T-helper 2 cell treated with Interferon-gamma antibody and Interleukin-4, amounts not matched to agents 100 ng/mL and 5 ng/mL, for 36 hours (primary cell): Measurements from ENCODE around the gene TRIOBP. TPM values are rescaled to one million over a fixed set of nuclear protein-coding genes. Genes with fewer than 3 reads are reported as not detected.
"Not testable (repeated sequence)": the region's sequence is repeated elsewhere in the genome, so short reads cannot be mapped to it uniquely, and the experiment has no call there.

Experiments
- intact Hi-C: fragments of 100-400 bp; cut with micrococcal nuclease; formaldehyde crosslinking; loops from one replicate; pipeline ENCODE4 v1.15.1; 2023
- total RNA-seq: library from RNA; stranded (reverse); gene quantifications from 2 replicates; pipeline ENCODE4 v1.2.3, GENCODE V29; 2022

Gene TRIOBP
- 48.6 and 49.3 TPM in 2 replicates for total RNA-seq

DNA sequence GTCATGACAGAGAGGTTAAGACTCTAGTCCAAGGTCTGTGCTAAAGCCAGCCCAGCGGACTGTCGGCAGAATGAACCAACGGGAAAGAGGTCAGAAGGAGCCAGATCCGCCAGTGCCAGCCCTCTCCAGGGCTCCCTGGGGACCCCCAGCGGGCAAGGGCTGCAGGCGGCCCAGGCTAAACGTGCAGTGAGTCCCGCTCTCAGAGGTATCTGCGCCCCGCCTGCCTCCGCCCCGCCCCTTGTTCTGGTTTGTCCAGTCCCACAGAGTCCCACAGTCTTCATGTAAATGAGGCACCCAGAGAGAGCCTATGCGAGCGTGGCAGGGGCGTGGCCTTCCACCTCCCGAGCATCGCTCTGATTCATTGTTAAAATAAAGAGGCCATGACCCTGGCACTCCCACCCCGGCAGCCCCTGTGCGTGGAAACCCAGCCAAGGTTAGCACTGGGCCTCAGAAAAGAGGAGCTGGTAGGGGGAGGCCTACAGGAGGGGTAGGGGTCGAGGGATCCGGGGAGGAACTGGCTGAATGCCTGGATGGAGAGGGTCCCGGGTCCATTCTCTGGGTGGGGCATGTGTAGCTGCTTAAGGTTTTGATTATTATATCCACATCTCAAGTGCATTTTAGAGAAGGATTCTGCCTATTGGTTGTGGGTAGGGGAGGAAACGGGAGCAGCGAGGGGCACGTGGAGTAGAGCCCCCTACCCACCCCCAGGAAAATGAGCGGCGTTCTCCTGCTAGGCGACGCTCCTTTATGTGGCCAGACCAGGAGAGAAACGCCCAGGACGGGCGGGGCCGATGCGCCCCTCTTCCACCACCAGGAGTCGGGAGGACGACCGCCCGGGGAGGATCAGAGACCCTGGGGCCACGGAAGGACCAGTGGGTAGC lies at the start of gene TRIOBP:
TSS of gene TRIOBP (plus strand) at position 392 of the 881 bp plus-strand sequence. CDS start 4,318 bp downstream, outside the sequence.
- intact Hi-C loops: loop anchor here (1.0 to 10.0 kb wide), 2 partner anchors 11 to 48 kb away; partner anchors contain the start of gene NOL12

DNA sequence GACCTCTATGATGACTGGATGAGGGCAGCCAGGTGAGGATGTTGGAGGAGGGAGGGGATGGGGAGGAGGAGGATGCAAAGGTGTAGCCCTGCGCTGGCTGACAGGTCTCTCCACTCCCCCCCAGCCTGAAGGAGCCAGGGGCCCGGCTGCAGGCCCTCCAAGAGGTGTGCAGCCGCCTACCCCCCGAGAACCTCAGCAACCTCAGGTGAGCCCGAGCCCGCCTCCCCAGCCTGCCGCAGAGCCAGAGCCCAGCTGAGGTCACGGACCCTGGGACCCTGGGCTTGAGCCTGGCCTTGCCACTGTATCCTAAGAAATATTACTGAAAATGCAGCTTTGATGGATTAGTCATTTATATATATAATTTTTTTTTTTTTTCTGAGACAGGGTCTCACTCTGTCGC lies 49.5 kb upstream of the TRIOBP start:
- intact Hi-C loops: no loop called here

GRCh38 chr22:37647928-37648327 lies 48.9 kb upstream of the TRIOBP start:
- intact Hi-C loops: no loop called here

DNA sequence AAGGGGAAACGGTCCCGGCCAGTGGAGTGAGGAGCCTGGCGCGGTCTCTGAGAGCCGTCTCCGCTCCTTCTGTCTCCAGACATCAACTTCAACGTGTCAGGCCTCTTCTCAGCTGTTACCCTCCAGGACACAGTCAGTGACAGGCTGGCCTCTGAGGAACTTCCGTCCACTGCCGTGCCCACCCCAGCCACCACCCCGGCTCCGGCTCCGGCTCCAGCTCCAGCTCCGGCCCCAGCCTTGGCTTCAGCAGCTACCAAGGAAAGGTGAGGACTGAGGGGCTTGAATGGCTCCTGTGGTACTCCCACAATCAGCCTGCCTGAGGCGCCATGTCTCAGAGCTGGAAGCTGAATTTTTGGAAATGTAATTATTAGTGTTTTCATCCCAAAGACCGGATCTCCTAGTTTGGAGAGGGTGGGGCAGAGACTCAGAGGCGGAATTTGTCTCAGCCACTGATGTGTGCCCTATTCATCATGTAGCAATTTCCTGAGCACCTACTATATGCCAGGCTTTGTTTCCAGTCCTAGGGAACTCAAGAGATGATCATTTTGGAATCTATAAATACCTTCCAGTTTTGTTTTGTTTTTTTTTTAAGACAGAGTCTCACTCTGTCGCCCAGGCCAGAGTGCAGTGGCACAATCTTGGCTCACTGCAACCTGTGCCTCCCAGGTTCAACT lies 46.2 kb upstream of the TRIOBP start:
- intact Hi-C loops: no loop called here

DNA sequence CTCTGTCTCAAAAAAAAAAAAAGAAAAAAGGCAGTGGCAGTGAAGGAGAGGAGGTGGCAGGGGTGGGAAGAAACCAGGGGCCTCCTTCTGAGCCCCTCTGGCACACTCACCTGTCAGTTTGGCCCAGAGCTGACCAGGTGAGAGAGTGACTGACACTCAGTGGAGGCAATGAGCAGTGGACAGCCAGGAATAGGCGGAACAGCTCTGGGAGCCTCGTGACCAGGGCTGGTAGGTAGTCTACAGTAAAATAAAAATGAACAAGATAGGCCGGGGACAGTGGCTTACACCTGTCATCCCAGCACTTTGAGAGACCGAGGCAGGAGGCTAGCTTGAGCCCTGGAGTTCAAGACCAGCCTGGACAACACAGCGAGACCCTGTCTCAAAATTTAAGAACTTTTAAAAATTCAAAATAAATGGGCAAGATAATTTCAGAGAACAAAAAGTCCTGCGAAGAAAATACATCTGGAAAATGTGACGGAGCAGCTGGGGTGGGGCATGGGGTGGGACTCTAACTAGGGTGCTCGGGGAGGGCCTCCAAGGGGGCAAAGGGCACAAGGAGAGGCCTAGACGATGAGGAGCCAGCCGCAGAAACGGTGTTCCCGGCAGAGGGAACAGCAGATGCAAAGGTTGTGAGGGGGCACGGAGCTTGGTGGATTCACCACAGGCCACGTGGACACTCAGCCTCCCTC lies 42.1 kb upstream of the TRIOBP start:
- intact Hi-C loops: no loop called here

DNA sequence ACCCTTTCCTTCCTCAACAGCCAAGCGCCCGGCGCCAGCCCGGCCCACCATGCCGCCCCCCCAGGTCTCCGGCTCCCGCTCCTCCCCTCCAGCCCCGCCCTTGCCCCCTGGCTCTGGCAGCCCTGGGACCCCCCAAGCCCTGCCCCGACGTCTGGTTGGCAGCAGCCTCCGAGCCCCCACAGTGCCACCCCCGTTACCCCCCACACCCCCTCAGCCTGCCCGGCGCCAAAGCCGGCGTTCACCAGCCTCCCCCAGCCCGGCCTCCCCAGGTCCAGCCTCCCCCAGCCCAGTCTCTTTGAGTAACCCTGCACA lies 41.6 kb upstream of the TRIOBP start:
- intact Hi-C loops: no loop called here

DNA sequence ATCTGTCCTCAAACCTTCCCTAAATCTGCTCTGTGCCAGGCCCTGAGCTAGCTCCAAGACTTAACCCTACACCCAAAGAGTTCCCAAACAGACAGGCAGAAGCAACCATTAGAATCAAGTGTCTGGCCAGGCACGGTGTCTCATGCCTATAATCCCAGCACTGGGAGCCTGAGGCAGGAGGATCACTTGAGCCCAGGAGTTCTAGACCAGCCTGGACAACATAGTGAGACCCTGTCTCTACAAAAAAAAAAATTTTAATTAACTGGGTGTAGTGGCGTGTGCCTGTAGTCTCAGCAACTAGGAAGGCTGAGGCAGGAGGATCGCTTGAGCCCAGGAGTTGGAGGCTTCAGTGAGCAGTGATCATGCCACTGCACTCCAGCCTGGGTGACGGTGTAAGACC lies 40.3 kb upstream of the TRIOBP start:
- intact Hi-C loops: not testable (repeated sequence)

DNA sequence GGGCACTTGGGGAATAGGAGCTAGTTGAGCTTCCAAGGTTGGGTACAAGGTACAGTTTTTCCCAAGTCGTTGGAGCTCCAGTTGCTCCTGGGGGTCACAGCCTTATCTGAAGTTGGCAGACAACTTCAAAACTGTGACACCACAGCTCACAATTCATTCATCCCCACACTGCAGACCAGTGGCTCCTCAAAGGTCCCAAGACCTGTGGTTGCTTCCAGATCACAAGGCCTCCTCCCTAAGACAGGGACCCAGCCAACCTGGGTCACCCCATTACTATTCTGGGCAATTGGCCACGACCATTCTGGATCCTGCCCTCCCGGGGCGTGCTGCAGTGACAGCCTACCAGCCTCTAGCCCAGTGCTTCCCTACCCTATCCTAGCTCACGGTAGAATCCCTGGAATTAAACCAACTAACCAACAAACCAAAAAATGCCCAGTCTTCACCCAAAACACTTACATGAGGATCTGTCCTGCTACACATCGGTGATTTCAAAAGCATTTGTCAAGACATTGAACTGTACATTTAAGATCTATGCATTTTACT lies 39.2 kb upstream of the TRIOBP start:
- intact Hi-C loops: loop anchor here (1.0 kb wide), 2 partner anchors 14 to 20 kb away; no protein-coding TSS in a partner anchor

GRCh38 chr22:37658133-37659065 lies 38.4 kb upstream of the TRIOBP start, which contains the start of gene PDXP:
TSS of gene PDXP (plus strand) at chr22:37658723. CDS start at chr22:37658783, 60 bp downstream.
- intact Hi-C loops: loop anchor here (1.0 kb wide), 2 partner anchors 15 to 19 kb away; no protein-coding TSS in a partner anchor

DNA sequence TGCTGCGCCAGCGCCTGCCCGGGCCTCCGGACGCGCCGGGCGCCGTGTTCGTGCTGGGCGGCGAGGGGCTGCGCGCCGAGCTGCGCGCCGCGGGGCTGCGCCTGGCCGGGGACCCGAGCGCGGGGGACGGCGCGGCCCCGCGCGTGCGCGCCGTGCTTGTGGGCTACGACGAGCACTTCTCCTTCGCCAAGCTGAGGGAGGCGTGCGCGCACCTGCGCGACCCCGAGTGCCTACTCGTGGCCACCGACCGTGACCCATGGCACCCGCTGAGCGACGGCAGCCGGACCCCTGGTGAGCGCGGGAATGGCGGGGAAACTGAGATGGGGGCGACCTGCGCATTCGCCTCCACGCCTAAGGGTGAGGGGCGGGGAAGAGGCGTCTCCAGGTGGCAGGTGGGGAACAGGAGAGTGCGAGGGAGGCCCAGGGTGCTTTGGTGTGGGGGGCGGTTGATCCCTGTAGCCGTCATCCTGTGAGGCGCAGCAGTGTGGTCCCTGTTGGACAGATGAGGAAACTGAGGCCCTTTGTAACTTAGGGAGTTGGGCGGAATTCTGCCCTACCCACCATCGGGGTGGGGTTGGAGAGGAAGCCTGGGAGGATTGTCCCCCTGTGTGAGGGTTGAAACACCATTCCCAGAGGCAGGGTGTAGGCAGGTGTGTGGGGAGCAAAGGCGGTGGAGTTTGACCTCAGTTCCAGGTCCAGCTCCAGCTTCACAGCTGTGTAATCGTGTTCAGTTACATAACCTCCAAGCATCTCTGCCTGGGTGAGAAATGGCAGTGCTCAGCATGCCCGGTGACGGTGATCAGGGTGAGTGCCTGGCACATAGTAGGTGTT lies 37.6 kb upstream of the TRIOBP start:
- intact Hi-C loops: no loop called here

GRCh38 chr22:37659897-37660708 lies 36.7 kb upstream of the TRIOBP start:
- intact Hi-C loops: no loop called here

- intact Hi-C loops: no loop called here
Observed at GRCh38 chr22:37660709-37661045, 36.2 kb upstream of the TRIOBP start.

- intact Hi-C loops: no loop called here
Observed at GRCh38 chr22:37661160-37661924, 35.5 kb upstream of the TRIOBP start.

GRCh38 chr22:37662039-37662438 lies 34.8 kb upstream of the TRIOBP start:
- intact Hi-C loops: no loop called here

GRCh38 chr22:37663521-37664140 lies 33.2 kb upstream of the TRIOBP start:
- intact Hi-C loops: no loop called here

- intact Hi-C loops: no loop called here
Observed at GRCh38 chr22:37664249-37665101, 32.4 kb upstream of the TRIOBP start.

DNA sequence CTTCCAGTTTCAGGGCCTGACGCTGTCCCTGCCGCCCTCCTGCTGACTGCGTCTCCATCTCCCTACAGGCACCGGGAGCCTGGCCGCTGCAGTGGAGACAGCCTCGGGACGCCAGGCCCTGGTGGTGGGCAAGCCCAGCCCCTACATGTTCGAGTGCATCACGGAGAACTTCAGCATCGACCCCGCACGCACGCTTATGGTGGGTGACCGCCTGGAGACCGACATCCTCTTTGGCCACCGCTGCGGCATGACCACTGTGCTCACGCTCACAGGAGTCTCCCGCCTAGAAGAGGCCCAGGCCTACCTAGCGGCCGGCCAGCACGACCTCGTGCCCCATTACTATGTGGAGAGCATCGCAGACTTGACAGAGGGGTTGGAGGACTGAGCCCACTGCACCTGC lies 31.4 kb upstream of the TRIOBP start:
- intact Hi-C loops: no loop called here
